Measurements from ENCODE around the gene PIGM.

PIGM gene

DNA sequence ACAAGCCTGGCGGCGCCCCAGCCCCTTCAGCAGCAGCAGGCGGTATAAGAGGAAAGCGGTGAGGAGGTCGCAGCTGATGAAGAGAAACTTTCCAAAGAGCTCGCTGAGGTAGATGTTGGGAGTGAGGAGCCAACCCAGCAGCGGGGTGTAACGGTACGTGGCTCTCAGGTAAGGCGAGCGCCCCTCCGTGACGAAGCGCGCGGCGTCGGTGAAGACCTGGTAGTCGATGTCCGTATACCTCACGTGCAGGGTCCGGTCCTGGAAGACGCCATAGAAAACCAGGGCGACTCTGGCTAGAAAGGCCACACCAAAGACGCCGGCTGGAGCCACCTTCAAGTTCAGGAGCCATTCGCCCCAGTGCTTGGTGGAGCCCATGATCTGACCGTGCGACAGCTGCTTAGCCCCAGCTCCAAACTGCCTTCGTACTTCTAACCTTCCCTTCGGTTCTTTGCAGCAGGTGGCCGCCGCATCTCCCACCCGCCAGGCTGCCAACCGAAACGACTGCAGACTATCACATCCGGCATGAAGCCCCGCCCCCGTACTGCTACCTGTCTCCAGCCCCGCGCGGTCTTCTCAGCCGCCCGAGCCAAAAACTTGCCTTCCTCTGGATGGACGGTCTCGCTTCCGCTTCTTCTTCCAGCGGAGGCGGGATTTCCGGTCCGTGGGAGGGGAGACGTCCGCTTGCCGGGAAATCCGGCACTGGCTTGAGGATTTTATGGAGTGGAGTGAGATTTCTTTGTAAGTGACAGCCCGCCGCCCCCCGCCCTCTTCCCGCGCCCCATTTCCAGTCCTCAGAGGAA, at the start of gene PIGM:
PIGM (minus strand) TSS at position 626 of the 800 bp plus-strand sequence; CDS start at position 375, 251 bp downstream.
- DNase-seq (ENCODE audit: low read depth), result peak; percentile 71

DNA sequence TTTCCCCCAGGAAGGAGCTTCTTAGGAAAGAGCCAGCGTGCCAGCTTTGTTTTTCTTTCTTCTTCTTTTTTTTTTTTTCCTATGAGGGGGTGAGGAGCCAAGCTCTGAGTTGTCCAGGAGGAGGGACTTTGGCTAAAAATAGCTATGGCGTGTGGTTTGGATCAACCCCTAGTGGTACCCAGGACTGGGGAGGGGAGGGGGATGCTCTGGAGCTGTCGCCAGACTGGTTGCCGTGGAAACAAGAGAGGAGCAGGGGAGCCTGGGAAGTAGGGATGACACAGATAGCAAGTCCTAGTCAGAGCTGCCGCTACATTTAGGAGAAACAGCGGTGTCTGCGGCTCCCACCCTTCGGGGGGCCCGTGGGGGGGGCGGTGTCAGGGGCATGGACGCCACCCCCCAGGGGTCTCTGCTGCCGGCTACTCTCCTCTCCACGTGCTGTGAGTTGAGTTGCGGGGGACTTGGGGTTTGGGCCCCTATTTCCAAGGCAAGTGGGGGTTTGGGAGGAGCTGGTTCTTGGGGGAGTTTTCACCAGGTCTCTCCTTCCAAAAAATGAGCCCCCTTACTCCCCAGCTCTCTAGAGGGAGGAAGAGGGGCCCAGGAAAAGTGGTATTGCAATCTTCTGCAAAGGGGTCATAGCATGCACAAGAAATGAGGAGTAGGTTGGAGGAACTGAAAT, 49.6 kb upstream of the PIGM start, which contains the start of gene KCNJ9:
KCNJ9 (plus strand) TSS at position 278 of the 676 bp plus-strand sequence. CDS start 2,493 bp downstream, outside the sequence.
- no peak for DNase-seq (ENCODE audit: low read depth)

DNA sequence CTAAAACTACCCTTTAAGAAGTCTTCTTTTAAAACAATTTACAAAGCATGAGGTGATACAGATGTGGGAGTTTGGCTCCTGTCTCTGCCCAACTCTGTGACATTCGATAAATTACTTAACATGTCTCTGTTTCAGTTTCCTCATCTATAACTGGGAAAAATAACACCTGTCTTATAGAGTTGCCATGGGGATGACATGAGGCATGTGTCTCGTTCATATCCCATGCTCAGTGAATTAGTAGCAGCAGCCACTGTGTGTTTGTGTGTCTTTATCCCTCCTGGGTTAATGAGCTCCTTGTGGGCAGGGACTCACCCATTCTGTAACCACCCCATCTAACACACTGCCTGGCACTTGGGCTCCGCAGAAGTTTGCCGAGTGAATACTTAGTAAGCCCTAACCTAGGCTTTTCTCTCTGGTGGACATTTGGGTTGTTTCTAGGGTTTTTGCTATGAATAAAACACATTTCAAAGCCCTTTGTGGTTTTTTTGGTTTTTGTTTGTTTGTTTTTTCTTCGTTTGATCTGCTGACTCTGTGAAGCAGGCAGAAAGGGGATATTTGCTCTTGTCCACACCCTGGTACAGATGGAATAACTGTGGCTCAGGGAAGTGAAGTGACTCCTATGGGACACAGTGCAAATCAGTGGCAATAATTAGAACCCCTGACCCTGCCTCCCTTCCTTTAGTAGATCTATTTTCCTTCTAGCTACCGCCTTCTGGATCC, 48.8 kb upstream of the PIGM start:
- DNase-seq (ENCODE audit: low read depth), result no peak

DNA sequence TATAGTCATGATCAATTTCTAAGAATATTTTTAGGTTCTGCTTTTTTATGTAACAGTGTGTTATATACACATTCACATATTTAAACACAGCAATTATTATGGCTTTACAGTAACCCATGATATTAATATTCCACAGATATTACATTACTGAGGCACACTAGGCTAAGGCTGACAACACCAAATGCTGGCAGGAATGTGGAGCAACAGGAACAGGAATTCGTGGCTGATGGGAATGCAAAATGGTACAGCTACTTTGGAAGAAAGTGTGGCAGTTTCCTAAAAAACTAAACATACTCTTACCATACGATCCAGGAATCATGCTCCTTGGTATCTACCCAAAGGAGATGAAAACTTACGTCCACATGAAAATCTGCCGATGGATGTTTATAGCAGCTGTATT, 47.7 kb upstream of the PIGM start:
- DNase-seq (ENCODE audit: low read depth), result no peak

DNA sequence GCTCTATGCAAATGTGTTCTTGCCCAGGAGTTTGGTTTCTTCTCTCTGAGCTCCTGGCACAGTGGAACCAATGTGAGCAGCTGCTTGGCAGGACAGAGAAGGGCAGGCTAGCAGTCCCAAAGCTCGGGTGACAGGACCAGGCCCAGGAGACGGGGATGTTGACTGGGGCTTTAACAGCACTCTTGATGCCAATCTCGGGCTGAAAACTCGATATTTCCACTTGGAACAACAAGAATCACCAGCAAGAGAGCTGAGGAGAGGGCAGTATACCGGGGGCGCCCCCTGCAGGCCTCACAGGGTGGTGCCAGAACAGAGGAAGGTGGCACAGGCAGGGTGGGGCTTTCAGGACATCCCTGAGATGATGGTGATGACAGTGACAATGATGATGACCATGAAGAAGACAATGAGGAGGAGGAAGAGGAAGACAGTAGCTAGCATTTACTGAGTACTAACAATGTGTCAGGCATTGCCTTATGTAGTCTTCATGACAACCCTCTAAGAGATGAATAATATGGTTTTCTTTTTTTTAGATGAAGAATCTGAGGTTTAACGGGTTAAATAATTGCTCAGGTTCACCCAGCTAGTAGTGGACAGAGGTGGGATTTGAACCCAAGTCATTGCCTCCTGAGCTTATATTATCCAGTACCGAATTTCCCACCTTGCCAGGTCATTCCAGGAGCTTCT, 46.9 kb upstream of the PIGM start:
- no peak for DNase-seq (ENCODE audit: low read depth)

DNA sequence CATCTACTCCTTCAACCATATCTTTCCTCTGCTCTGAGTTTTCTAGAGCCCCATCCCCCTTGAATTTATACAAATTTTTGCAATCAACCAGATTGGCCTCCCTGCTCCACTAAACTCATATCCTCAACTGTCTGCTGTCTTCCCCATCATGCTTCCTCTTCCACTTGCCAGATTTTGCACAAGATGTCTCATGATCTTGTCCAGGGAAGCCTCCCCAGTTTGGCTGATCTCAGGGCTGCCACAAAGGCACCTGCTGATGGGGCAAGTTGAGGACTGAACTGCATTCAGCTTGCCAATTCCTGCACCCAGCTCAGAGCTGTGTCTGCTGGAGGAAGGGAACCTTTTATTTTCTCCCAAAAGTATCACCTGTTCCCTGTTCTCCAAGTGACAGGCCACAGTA, 45.7 kb upstream of the PIGM start:
- DNase-seq (ENCODE audit: low read depth), result no peak

DNA sequence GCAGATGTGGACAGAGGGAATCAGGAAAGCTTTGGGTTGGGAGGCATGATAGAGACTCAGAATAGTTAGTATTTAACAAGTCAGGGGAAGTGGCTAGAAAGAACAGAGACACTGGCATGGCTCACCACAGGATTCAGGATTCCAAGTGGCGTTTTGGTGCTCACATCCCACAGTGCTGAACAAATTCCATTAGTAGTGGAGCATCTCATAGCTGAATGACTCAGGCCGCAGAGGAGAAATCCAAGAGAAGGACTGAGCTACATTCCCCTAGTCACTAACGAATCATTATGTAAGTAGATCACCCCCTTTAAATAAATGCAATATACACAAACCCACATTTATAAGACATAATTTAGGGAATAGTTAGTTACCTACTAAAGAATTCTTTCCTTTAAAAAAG, 44.5 kb upstream of the PIGM start:
- DNase-seq (ENCODE audit: low read depth), result no peak

DNA sequence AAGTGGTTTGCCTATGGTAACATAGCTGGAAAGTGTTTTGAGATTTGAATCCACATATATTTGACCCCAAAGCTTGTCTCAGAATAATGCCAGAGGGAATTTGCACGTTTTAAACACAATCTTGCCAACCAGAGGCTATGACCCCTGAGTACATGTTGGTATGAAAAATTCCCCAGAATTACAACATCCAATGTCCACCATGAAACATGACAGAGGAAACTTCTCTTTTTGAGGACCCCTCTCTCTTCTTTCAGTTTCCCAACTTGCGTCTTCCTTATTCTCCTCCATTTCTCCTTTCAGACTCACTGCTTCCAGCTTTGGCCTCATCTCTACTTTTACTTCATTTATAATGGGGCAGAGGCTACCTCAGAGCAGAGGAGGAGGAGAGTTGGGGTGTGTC, 44.0 kb upstream of the PIGM start:
- no peak for DNase-seq (ENCODE audit: low read depth)

DNA sequence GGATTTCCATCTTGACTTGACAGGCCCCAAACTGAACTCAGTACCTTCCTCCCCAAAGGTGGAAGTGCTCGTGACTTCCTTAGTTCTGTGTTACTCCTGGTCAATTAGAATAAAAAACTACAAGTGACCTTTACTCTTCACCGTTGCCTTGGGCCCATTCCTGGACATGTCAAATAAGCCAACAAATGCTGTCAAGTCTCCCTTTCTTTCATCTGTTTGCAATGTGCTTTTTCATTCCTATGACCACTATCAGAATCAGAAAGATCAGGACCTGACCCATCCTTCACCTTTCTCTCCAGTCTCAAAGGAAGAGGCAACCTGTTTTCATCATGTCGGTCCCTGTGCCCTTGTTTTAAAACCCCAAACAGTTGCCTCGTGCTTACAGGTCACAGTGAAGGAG, 43.1 kb upstream of the PIGM start:
- DNase-seq (ENCODE audit: low read depth), result no peak

DNA sequence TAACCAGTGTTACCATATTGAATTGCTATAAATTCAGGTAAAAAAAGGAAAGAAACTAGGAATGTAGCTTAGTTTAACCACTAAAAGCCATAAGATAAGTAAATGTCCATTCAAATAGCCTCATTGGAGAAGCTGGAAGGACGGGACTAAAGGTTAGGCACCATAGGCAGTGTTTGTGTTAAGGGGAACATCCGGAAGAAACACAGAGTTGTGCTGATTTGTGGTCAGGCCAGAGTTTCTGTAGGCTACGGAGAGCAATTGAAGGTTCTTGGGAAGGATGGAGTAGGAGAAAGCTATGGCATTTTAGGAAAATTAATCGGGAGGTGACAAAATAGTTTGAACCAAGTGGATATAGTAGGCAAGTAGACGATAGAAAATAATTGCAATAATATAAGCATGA, 39.5 kb upstream of the PIGM start:
- no peak for DNase-seq (ENCODE audit: low read depth)

DNA sequence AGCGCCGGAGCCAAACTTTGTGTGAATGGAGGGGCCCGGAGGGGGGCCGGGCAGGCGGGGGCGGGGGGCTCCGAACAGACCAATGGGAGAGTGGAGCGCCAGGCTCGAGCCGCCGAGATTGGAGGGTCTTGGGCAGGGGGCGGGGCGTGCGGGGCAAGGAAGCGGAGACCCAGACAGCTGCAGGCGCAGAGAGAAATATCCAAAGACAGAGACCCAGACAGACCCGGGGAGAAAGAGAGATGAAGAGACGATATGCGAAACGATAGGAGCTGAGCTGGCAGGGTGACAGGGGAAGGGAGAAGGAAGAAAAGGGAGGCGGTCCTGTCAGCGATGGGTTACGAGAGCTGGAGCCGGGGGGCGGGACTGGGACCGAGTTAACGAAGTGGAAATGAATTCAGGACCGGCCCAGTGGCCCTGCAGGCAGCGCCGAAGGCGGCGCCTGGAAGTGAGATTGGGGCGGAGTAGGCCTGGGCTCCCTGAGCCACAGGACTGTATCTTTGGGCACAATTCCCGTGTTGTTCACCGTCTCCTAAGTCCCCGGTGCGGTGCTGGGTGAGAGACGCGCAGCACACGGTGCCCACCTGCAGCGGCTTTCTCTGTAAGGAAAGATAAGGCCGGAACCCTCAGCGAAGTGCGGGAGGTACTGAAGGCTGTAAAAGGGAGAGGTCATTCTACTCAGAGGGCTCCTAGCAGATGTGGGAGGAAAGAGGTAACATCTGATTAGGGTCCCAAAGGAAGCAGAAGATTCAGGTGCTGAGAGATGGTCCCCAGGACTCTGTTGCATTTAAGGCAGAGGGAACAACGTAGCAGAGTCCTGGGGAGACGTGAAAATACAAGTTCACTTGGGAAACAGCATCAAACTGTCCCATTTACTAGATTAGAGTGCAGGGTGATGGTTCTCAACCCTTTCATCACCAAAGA, 38.7 kb upstream of the PIGM start:
- DNase-seq (ENCODE audit: low read depth), result no peak

DNA sequence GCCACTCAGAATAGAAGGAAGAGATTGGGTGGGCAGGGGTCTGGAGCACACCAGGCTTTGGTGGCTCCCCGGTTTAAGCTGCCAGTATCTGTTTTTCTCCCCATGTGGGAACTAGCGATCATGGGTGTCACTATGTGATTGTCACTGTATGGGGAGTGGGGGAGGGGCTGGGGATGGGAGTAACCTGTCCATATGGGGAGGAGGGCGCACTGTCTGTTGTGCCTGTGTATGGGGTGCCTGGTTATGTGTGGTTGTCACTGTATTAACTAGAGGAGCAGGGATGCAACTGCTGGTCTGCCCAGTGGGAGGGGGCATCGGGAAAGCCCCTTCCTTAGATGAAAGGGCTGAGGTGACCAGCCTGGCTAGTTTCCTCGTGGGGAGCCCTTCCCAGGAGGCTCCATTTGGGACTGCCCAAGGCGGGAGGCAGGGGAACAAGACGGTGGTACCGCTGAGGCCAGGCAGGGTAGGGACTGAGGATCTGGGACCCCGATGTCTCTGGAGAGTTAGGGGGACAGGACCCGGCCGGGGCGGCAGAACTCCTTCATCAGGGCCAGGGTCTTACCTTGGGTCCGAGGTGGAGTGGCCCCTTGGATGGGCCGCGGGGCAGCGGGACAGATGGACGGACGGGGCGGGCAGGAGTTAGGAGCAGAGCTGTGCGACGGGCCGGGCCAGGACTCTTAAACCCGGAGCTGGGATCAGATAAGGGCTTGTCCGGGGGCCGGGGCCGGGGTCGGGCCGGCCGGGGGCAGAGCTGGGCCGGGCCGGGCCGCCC, 37.9 kb upstream of the PIGM start, which contains the start of gene KCNJ10:
KCNJ10 (minus strand) TSS at position 701 of the 772 bp plus-strand sequence. CDS start 27,628 bp downstream, outside the sequence.
- DNase-seq (ENCODE audit: low read depth), result no peak

DNA sequence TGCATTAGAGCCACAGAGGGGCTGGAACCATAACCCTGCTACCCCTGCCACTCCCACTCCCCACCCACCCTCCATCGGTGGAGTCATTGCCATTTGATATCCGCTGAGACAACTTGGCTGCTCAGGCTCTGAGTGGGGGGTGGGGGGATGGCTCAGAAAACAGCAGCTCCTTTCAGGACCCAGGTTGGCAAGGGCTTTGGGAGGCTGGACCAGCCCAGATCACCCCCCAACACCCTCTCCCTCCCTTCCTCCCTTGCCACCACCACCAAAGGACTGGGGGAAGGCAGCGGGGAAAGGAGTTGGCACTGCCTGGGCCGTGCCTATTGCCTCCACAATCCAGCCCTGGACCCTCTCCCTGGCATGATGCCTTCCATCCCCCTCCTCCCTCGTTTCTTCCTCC, 36.4 kb upstream of the PIGM start:
- no peak for DNase-seq (ENCODE audit: low read depth)

DNA sequence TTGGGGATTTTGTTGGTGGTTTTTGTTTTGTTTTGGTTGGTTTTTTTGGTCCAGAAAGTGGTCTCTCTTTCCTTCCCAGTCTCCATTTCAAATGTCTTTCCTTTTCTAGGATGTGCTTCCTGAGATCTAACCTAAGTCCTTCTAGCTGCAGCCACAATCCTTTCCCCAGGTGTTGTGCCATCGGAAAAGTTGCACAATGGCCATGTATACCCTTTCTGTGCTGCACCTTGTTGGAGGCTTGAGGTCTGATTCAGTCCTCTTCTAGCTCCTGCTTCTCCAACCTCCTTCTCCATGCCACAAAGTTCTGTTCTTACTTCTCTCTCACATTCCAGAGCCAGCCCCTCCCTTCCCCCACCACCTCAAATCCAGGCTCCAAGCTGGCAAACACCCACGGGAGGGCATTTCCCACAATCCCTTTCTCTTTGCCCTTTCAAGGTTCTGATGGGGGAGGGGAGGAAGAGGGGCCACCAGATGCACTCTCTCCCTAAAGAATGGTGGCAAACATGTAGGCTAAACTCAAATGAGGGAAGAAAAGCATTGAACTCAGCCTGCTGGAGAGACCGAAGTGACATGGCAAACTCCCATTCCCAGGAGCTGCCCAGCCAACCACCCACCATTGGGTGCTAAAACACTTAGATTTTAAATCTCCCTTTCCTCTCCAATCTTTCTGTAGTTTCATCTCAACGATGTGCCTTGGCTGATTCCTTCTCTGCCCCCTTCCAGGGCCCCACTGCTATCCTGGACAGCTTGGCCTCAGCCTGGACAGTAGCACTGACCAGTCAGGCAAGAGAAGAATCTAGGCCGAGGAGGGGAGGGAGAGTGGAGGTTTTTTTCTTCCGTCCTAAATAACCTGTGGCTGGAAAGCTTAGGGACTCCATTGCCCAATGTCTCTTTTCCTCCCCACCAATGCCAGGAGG, 35.3 kb upstream of the PIGM start:
- no peak for DNase-seq (ENCODE audit: low read depth)

DNA sequence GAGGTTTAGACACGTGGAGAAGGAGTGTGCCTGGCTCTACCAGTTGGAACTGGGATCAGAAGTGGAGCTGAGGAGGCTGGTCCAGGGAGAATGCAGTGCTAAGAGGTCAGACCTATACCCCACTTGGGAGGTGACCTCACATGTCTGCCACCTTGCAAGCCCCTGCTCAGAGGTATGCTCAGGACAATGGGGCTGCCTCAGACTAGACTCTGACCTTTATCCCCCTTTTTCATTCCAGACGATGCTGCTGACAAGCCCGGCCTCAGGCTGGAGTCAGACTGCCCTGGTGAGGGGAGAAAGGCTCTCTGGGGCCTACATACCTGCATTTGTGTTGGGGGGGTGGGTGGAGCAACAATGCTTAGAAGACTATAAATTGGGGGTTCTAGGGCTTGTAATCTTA, 33.0 kb upstream of the PIGM start:
- no peak for DNase-seq (ENCODE audit: low read depth)

DNA sequence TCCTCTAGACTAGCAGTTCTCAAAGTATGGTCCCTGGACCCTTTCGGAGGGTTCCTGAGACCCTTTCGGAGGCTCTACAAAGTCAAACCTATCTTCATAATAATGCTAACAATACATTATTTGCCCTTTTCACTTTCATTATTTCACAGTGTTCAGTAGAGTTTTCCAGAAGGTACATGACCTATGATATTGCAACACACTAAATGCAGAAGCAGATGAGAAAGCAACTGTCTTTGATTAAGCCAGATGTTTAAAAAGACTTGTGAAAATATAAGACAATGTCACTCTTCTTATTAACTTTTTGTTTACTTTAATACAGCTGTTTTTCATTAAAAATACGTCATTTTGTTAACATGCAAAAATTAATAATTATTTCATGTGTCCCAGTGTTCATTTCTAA, 32.4 kb upstream of the PIGM start:
- DNase-seq (ENCODE audit: low read depth), result peak; percentile 30

DNA sequence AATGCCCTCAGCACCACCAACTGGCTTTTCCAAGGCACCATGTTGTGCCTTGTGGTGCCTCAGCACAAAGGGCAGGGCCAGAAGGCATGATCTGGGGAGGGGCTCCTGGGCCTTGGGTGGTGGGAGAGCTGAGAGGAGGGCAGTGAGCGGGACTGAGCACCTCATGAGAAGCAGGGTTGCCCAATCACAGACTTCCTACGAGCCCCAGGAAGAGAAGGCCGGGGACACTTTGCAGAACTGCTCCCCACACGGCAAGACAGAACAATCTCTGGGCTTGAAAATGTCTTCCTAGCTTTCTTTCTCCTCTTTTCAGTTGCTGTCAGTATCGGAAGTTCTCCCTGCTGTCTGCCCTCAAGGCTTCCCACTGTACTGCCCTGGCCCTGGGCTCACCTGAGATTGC, 31.4 kb upstream of the PIGM start:
- DNase-seq (ENCODE audit: low read depth), result no peak

DNA sequence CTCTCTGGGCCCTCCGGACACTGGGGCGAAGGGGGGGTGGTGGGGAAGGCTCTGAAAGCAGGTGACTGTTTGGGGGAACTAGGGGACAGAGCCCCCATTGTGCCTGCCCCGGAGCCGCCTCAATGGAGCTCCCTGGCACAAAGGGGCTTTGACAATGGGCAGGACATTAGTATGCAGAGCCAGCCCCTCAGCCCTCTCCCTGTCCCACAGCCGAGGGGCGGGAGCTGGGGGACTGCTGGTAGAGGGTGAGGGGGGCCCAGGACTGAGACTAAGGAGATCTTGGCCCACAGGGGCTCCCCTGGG, 30.4 kb upstream of the PIGM start:
- no peak for DNase-seq (ENCODE audit: low read depth)

All from fibroblast of the conjunctiva (primary cell).